Measurements from ENCODE around the gene GAL3ST2.

GAL3ST2 gene

GRCh38 chr2:241837197-241837965 lies 60.8 kb downstream of the GAL3ST2 start:
- TF ChIP-seq CTCF (IDR thresholded peaks at IDR 0.05; ENCODE audit: low read depth, low read length, missing control alignments): no peak
- no peak overlapping the region for H3K4me3 ChIP-seq (replicated peaks; ENCODE audit: low read depth, low read length)
- DNase-seq (ENCODE audit: extremely low read depth, low read depth): no peak

DNA sequence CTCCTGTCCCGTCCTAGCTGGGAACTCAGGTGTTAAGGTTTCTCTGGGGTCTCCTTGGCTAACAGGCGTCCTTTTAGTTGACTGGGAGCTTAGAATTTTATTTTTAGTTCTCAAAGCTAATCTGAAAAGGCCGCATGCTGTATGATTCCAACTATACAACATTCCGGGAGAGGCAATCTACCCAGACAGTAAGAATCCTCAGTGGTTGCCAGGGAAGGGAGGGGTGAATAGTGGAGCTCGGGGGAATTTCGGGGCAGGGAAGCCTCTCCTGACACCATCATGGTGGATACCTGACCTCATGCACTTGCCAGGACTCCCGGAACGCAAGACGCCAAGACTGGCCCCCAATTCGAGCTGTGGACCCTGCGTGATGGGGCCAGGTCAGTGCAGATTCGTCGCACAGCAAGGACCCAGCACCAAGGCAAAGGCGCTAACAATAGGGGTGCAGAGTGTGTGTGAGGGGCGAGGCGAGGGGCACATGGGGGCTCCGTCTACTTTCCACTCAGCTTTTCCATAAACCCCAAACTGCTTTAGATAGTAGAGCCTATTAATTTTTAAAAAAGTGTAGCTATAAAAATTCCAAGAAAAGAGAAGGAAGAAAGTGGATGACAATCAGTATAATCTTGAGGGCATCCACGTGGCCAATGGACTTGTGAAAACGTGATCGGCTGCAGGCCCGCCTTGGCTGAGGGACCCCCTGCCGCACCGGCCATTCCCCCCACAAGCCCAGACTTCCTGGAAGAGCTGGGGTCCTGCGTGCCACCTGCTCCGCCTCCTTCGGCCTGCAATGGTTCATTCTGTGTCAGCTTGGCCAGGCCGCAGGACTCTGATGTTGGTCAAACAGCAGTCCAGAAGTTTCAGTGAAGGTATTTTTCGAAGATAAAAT lies 64.8 kb downstream of the GAL3ST2 start:
- no peak for TF ChIP-seq CTCF (IDR thresholded peaks at IDR 0.05; ENCODE audit: low read depth, low read length, missing control alignments)
- H3K4me3 ChIP-seq (replicated peaks; ENCODE audit: low read depth, low read length): no peak overlapping the region
- DNase-seq (ENCODE audit: extremely low read depth, low read depth): no peak

DNA sequence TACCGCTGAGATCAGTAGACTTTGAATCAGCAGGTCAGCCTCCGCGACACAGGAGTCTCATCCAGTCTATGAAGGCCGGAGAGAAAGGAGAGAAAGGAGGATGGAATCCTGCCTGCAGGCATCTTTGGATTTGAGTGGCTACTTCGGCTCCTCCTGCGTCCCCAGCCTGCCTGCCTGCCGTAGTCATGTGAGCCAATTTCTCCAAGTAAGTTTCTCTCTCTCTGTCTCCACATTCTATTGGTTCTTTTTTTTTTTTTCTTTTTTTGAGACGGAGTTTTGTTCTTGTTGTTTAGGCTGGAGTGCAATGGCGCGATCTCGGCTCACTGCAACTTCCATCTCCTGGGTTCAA lies 65.4 kb downstream of the GAL3ST2 start:
- no peak for DNase-seq (ENCODE audit: extremely low read depth, low read depth)
- TF ChIP-seq CTCF (IDR thresholded peaks at IDR 0.05; ENCODE audit: low read depth, low read length, missing control alignments): no peak
- no peak overlapping the region for H3K4me3 ChIP-seq (replicated peaks; ENCODE audit: low read depth, low read length)

GRCh38 chr2:241842620-241843211 lies 66.1 kb downstream of the GAL3ST2 start:
- no peak for TF ChIP-seq CTCF (IDR thresholded peaks at IDR 0.05; ENCODE audit: low read depth, low read length, missing control alignments)
- no peak overlapping the region for H3K4me3 ChIP-seq (replicated peaks; ENCODE audit: low read depth, low read length)
- DNase-seq (ENCODE audit: extremely low read depth, low read depth): no peak

DNA sequence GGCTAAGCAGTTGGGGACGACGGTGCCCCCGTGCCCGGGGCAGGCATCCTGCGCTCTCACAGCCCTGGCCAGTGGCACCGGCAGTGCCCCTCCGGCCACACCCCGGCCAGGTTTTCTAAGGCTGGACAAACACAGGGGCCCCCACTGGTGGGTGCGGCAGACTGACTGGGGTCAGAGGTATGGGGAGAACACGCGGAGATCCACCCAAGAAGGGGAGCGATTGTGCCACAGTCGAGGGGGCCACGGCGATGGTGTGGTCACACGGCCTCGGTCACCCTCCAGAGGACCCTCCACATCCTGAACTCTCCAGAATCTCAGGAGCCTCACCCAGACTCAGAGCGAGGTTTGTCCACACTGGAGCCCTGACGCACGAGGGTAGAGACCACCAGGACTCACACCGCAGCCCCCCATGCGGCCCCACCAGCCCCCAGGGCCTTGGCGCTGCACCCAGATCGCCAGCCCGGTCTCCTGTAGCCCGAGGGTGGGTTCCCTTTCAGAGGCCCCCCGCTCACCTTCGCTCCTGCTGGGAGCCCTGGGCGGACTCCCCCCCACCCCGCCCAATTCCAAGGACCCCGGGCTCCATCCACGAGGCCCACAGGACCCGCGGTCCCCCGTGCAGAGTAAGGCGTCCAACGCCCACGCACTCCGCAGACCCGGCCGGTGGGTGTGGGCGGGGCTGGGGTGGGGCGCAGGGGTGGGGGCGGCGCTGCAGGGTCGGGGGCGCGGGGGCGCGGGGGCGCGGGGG lies 66.9 kb downstream of the GAL3ST2 start:
- TF ChIP-seq CTCF (IDR thresholded peaks at IDR 0.05; ENCODE audit: low read depth, low read length, missing control alignments): no peak
- no peak for DNase-seq (ENCODE audit: extremely low read depth, low read depth)
- H3K4me3 ChIP-seq (replicated peaks; ENCODE audit: low read depth, low read length): no peak overlapping the region

GRCh38 chr2:241844066-241844728 lies 67.6 kb downstream of the GAL3ST2 start:
- H3K4me3 ChIP-seq (replicated peaks; ENCODE audit: low read depth, low read length): peak overlapping the region; percentile 27
- DNase-seq (ENCODE audit: extremely low read depth, low read depth): no peak
- TF ChIP-seq CTCF (IDR thresholded peaks at IDR 0.05; ENCODE audit: low read depth, low read length, missing control alignments): no peak
